GM21717 (cell line): ENCODE data around the gene VIT.
A peak's percentile ranks its signal among the peaks of the same experiment; 100 is the strongest.

Source experiments
- ATAC-seq: cut with Tn5 transposase; IDR thresholded peaks from one replicate; pipeline ENCODE4 v1.9.1; 2021; ENCODE audit warnings: mild to moderate bottlenecking, moderate library complexity; ENCODE audit not compliant: unreplicated experiment

Gene VIT

DNA sequence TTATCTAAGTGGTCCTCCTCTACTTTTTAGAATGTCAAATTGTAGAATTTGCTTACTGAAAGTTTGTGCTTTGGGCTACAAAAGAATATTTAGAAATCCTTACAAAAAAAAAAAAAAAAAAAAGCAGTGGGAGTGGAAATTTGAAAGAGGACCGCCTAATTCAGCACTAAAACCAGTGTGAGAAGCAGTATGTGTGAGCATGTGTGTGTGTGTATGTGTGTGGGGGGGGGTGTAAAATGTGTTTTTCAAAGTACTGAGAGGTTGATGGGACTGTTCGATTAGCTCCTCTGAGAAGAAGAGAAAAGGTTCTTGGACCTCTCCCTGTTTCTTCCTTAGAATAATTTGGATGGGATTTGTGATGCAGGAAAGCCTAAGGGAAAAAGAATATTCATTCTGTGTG lies at the start of gene VIT:
TSS of gene VIT (plus strand) at position 175 of the 400 bp plus-strand sequence. CDS start 19,664 bp downstream, outside the sequence.
- no peak for ATAC-seq

DNA sequence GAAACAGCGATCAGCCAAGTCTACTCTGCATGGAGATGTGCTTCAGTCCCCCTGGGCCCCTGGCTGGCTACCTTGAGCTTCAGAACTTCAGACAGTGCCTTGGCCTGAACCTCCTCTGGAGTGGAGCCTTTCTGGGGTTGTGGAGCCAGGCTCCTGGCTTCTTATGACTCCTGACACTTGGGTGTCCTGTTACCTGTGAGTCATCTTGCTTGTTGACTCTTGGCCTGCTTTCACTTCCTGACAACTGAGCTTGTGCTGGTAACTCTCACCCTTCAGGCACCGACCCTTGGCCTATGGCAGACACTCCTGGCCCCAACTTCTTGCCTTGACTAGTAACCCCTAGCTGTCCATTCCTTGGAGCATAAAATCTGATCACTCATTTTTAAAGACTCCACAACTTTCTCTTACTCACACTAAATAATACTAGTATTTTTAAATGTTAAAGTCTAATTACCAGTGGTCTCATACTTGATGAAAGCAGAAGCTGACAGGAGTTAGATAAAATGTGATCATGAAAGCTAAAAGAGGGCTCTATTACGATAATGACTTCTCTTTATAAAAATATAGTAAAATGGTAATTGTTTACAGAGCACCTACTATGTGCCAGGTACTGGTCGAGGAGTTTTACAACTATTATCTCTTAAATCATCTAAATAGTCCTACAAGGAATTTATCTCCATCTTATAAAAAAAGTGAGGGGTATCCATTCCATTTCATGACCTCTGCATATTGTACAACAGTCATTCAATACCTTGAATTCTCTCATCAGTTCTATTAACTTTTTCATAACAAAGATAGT lies 46.3 kb upstream of the VIT start:
- peak; percentile 92 for ATAC-seq

GRCh38 chr2:36653155-36653554 lies 43.4 kb upstream of the VIT start:
- ATAC-seq, result no peak

DNA sequence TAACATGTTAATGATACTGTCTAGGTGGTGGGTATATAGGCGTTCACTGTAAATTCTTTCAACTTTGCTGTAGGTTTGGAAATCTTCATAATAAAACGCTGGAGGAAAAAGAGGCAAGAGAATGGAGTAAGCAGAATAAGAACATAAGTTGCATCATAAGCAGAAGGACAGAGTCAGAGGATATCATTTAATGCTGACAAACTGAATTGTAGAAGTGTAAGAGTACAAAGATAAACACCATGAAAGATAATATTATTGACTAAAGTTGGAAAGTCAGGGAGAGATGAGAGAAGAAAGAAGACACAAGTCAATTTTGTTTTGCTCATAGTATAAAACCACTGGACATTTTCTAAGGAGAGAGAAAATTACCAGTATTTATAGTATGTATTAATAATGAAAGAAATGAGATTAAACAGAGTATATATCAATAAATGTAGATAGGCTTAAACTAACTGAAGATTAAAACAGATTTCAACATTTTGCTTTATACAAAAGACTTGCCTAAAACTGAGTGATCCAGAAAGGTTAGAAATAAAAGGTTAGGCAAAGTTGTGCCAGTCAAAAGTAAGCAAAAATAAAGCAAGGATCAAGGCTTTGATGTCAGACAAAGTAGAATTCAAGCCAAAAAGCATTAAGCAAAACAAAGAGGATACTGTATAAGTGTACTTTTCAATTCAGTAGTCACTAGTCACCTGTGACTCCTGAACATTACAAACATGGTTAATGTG lies 42.4 kb upstream of the VIT start:
- no peak for ATAC-seq

DNA sequence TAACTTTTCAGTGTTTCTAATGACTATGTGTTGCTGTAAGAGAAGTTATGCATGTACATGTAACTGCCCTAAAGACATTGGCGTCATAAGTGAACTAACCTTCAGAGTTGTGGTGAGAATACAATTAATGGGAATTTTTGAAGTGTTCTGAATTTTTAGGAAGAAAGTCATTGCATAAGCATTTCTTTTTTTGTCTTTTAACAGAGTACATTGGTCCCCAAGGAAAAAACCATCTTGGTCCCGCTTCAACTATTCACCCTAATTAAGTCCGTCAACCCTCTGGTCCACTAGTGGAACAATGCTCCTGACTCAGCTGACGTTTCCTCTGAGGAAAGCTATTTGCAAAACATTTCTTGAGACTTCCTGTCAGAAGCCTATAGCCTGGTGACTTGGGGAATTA lies 41.1 kb upstream of the VIT start:
- ATAC-seq, result no peak

DNA sequence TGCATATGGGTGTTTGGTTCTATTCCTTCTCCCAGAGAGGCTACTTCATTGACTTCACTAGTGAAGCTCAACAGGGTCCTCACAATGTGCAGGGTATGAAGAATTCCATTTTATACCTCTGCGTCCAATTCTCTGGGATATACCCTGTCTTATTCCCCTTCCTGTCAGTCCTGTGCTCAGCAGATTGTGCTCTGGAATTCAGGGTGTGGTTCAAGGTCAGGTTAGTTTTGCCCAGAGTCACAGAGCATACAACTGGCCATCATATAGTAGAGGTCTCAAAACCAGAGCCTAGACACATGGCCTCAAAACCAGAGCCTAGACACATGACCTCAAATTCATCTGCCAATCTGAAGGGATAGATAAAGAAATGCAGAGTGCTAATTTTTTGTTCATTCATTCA lies 38.8 kb upstream of the VIT start:
- no peak for ATAC-seq

GRCh38 chr2:36658277-36658748 lies 38.2 kb upstream of the VIT start:
- no peak for ATAC-seq

- ATAC-seq, result no peak
These were observed 37.3 kb upstream of the VIT start for GRCh38 chr2:36659218-36659617.

DNA sequence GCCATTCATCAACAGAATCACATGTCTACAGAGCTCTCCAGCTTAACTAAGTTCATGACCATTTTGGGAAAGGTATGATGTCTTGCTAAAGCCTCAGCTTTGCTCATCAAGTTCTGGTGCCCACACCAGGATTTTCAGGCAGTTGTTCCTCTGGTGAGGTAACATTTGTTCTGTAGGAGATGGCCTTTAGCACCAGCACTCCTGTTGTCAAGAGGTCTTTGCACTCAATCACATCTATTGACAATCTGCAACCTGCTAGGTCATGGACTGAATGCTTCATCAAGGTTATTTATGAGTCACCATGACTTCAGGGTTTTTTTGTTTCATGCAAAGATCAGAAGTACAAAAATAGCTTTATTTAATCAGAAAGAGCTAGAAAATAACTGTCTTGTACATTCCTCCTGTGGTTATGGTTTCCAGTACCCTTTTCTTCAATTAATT lies 36.6 kb upstream of the VIT start:
- peak; percentile 80 for ATAC-seq

GRCh38 chr2:36662638-36663037 lies 33.9 kb upstream of the VIT start:
- no peak for ATAC-seq

DNA sequence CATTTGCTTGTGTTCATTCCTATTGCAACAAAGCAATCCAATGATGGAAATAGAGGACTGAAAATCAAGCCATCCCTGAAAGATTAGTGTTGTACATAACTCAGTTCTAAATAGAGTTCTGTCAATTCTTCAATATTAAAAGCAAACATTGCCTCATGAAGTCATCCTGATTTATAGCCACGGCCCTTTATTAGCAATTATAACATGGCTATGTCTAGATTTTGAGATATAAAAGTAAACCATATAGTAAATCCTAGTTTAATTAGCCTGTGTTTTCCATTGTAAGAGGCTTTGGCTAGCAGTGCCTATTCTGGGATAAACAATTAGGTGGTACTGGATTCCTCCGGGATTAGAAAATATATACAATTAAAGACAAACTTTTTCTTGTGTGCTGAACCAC lies 33.2 kb upstream of the VIT start:
- ATAC-seq, result no peak

DNA sequence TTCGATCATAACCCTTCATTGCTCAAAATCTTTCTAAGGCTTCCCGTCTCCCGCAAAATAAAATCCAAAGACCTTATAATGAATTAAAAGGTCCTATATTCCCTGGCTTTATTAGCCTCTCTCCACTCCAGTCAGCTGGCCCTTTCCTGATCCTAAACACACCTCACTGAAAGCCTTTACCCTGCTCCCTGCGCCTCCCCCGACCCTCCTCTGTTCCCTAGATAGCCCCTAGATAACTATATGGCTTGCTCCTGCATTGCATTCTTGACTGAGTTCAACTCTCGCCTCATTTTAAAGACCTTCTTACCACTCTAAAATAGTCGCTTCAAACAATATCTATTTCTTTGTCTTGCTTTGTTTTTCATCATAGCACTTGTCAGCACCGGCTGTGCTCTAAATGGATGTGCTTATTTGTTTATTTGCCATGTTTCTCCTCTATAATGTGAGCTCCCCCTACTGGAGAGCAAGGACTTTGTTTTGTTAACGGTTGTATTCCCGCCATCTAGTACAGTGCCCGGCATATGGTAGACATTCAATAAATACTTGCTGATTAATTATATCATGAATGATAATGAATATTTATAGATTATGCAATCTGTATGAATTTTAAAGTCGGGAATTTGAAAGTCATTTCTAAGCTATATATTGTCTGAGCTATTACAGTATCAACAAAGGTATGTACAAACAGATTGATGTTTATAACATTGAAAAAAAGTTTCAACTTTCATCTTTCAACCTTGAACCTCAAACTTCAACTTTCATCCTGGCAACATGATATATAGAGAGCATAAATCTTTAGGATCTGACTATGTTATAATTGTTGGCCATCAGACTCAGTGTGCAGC lies 32.4 kb upstream of the VIT start:
- peak; percentile 84 for ATAC-seq

DNA sequence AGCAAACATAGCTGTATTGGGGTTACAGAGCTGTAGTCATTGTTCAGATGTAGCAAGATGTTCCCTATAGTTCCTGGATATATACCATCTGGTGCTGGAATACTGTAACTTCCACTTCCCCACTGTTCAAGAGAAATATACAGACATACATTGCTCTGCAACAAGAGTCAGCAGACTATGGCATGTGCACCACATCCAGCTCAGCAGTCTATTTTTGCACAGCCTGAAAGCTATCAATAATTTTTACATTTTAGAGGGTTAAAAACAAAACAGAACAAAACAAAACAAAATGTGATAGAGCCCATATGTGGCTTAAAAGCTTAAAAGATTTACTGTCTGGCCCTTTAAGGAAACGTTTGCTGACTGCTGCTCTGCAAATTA lies 31.8 kb upstream of the VIT start:
- ATAC-seq, result no peak

GRCh38 chr2:36667931-36668330 lies 28.6 kb upstream of the VIT start:
- ATAC-seq, result no peak

DNA sequence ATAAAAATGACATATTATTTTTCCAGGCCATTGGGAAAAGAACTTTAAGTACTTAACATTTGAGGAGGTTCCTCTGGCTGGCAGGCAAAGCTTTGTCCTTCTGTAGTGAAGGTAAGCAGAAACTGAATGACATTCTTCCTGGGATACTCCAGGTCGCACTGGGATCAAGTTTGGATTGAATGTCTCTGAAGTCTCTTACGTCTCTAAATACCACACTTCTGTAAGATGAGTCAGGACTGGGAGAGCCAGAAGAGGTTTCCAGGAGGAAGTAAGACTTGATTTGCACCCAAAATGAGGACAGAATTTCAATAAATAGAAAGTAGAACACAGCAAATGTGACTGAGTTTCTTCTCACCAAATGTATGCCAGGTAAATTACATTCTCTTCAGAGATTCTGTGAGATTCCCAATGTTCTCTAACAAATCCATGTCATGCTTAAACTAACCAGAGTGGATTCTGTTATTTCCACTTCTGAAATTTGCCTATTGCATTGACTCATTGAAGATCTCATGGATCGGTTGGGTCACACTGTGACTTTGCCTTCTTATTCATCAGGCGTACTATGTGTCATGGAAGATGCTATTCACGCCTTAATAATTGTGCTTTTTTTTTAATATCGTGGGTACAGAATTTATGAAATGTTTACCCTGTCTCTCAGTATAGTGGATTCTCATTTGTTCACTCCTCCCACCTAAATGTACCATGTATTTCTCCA lies 25.5 kb upstream of the VIT start:
- no peak for ATAC-seq

- ATAC-seq, result no peak
These were observed 24.8 kb upstream of the VIT start for GRCh38 chr2:36671731-36672130.

GRCh38 chr2:36672199-36672598 lies 24.3 kb upstream of the VIT start:
- no peak for ATAC-seq

DNA sequence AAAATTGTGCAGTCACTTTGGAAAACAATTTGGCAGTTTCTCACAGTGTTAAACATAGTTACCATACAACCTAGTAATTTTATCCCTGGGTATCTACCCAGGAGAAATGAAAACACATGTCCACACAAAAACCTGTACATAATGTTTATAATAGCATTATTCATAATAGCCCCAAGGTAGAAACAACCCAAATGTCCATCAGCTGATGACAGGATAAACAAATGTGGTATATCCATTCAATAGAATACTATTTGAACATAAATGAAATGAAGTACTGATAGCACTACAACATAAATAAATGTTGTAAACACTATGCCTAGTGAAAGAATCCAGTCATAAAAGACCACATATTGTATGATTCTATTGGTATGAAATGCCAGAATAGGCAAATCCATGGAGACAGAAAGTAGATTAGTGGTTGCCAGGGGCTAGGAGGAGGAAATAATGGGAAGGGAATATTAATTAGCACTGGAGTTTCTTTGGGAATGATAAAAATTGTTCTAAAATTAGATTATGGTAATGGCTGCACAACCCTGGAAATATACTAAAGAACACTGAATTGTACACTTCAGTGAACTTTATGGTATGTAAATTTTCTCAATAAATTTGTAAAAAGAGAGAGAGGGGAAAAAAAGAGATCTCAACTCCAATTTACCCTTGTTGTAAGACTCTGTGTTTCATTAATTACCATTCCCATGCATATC lies 20.8 kb upstream of the VIT start:
- ATAC-seq, result no peak

DNA sequence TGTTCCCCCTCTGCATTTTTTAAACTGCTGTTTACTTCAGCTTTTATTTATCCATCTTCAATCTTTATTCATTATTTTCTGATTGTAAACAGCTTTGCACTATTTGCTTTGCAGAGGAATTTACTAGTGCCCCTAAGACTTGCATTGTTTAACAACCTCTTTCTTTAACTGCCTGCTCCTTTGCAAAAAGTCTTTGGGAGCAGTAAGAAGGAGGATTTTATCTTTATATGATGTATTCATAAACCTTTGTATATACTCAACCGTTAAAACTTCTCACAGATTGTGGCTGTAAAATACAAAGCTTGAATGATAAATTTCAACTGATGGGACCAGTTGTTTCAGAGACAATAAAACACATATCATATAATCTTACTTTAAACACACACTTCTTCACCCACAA lies 20.1 kb upstream of the VIT start:
- no peak for ATAC-seq

DNA sequence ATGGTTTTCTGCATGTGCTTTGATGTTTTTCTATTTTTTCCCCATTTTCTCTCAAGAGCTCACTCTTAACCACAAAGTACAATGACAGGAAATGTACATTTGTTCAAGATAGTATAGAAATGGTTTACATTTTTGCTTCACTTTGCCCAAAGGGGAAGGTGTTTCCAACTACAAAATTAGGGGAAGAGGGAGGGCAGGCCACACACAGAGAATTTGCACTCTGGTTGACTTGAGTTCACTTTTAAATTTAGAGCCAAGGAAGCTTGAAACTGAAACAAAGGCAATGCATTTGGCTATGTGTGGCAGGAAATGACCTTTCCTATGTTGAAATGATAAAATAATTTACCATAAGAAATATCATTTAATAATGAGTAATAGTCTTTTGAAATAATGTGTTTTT lies 19.1 kb upstream of the VIT start:
- ATAC-seq, result no peak
